ENCODE measurements around the gene OR52A5. TPM values are rescaled to one million over a fixed set of nuclear protein-coding genes. Genes with fewer than 3 reads are reported as not detected.

The OR52A5 gene
- total and polyA plus RNA-seq, 4 donors, result not detected

- ATAC-seq (ENCODE audit: insufficient read depth, low FRiP score) (no peak), DNase-seq (no peak)
- 62 to 82% methylated on average over 2 of the region's 2 CpGs for WGBS, 2 donors
- no peak overlapping the region for H3K4me3 ChIP-seq
- no peaks in the 10 kb centered on the region for H3K9me3 ChIP-seq (ENCODE audit: control insufficient read depth in 4 of 4, insufficient read depth in 3 of 4, low read length in 3 of 4)
- H3K27ac ChIP-seq (ENCODE audit: low read depth in 1 of 2, low read length in 1 of 2), result no peak overlapping the region
- TF ChIP-seq CTCF (IDR thresholded peaks at IDR 0.05; ENCODE audit: control extremely low read depth, extremely low read depth), result no peak
- H3K36me3 ChIP-seq (ENCODE audit: control insufficient read depth in 4 of 4, insufficient read depth in 4 of 4, low read length in 4 of 4), result no peaks in the 10 kb centered on the region
- H3K4me1 ChIP-seq (ENCODE audit: control insufficient read depth in 5 of 5, insufficient read depth in 5 of 5, low read length in 5 of 5), result no peaks in the 10 kb centered on the region
- H3K27me3 ChIP-seq (ENCODE audit: control insufficient read depth in 3 of 3, insufficient read depth in 3 of 3, low read length in 2 of 3), result no peaks in the 10 kb centered on the region
- H3K9ac ChIP-seq (ENCODE audit: insufficient read depth in 1 of 2, low read length in 2 of 2), result no peak overlapping the region
Observed at GRCh38 chr11:5081405-5081804, 56.8 kb downstream of the OR52A5 start.

Other genes starting within 250 kb of the OR52A5 start
- not detected for gene OR51A7, start 234.6 kb downstream of the OR52A5 start, total RNA-seq
- gene OR51A7, start 234.6 kb downstream of the OR52A5 start, polyA plus RNA-seq, result not detected
- gene OR51G2, start 219.0 kb downstream of the OR52A5 start, total RNA-seq, result not detected
- gene OR51G2, start 219.0 kb downstream of the OR52A5 start, polyA plus RNA-seq, result not detected
- not detected for gene OR51G1, start 214.0 kb downstream of the OR52A5 start, total RNA-seq
- gene OR51G1, start 214.0 kb downstream of the OR52A5 start, polyA plus RNA-seq, result not detected
- not detected for gene OR51A4, start 190.8 kb downstream of the OR52A5 start, total RNA-seq
- gene OR51A4, start 190.8 kb downstream of the OR52A5 start, polyA plus RNA-seq, result not detected
- gene OR51A2, start 182.6 kb downstream of the OR52A5 start, total RNA-seq, result not detected
- gene OR51A2, start 182.6 kb downstream of the OR52A5 start, polyA plus RNA-seq, result not detected
- gene OR51L1, start 143.5 kb downstream of the OR52A5 start, total RNA-seq, result not detected
- gene OR51L1, start 143.5 kb downstream of the OR52A5 start, polyA plus RNA-seq, result not detected
- gene OR52J3, start 91.8 kb downstream of the OR52A5 start, total RNA-seq, result not detected
- gene OR52J3, start 91.8 kb downstream of the OR52A5 start, polyA plus RNA-seq, result not detected
- gene OR52E2, start 78.7 kb downstream of the OR52A5 start, total RNA-seq, result not detected
- not detected for gene OR52E2, start 78.7 kb downstream of the OR52A5 start, polyA plus RNA-seq
- not detected for gene OR52E1, start 68.8 kb downstream of the OR52A5 start, total RNA-seq
- not detected for gene OR52E1, start 68.8 kb downstream of the OR52A5 start, polyA plus RNA-seq
- not detected for gene OR52A1, start 16.4 kb upstream of the OR52A5 start, total RNA-seq
- gene OR52A1, start 16.4 kb upstream of the OR52A5 start, polyA plus RNA-seq, result not detected
- not detected for gene OR51V1, start 62.3 kb upstream of the OR52A5 start, total RNA-seq
- gene OR51V1, start 62.3 kb upstream of the OR52A5 start, polyA plus RNA-seq, result not detected
- 1,000 to 10,000 TPM in 1 of 2 donors, 100 to 1,000 TPM in 1; 848 to 1,072 TPM for gene HBB, start 88.7 kb upstream of the OR52A5 start, total RNA-seq
- gene HBB, start 88.7 kb upstream of the OR52A5 start, polyA plus RNA-seq, result 100 to 1,000 TPM in 1 of 2 donors, 10 to 100 TPM in 1; 39.4 to 454 TPM
- 1 to 10 TPM in 1 of 2 donors, not detected in 1; 1.1 TPM for gene HBD, start 96.1 kb upstream of the OR52A5 start, total RNA-seq
- under 1 TPM; 0.24 to 0.66 TPM for gene HBD, start 96.1 kb upstream of the OR52A5 start, polyA plus RNA-seq
- 10 to 100 TPM in 1 of 2 donors, 1 to 10 TPM in 1; 1.6 to 60.9 TPM for gene HBG1, start 111.5 kb upstream of the OR52A5 start, total RNA-seq
- gene HBG1, start 111.5 kb upstream of the OR52A5 start, polyA plus RNA-seq, result under 1 TPM in 1 of 2 donors, not detected in 1; 0.56 TPM
- gene HBG2, start 116.4 kb upstream of the OR52A5 start, total RNA-seq, result over 10,000 TPM in 1 of 2 donors, 1 to 10 TPM in 1; 8.2 to 13,246 TPM
- gene HBG2, start 116.4 kb upstream of the OR52A5 start, polyA plus RNA-seq, result under 1 TPM; 0.31 to 1.00 TPM
- 10 to 100 TPM in 1 of 2 donors, 1 to 10 TPM in 1; 2.1 to 14.6 TPM for gene HBE1, start 131.6 kb upstream of the OR52A5 start, total RNA-seq
- gene HBE1, start 131.6 kb upstream of the OR52A5 start, polyA plus RNA-seq, result not detected
- 1 to 10 TPM in 1 of 2 donors, not detected in 1; 1.9 TPM for gene OR51B4, start 163.6 kb upstream of the OR52A5 start, total RNA-seq
- gene OR51B4, start 163.6 kb upstream of the OR52A5 start, polyA plus RNA-seq, result not detected
- 1 to 10 TPM in 1 of 2 donors, not detected in 1; 1.9 TPM for gene OR51B2, start 185.9 kb upstream of the OR52A5 start, total RNA-seq
- not detected for gene OR51B2, start 185.9 kb upstream of the OR52A5 start, polyA plus RNA-seq
- 1 to 10 TPM in 1 of 2 donors, under 1 TPM in 1; 0.52 to 4.2 TPM for gene OR51B5, start 205.2 kb upstream of the OR52A5 start, total RNA-seq
- gene OR51B5, start 205.2 kb upstream of the OR52A5 start, polyA plus RNA-seq, result under 1 TPM; 0.03 to 0.10 TPM
- not detected for gene OR51B6, start 213.2 kb upstream of the OR52A5 start, total RNA-seq
- not detected for gene OR51B6, start 213.2 kb upstream of the OR52A5 start, polyA plus RNA-seq
- not detected for gene OR51M1, start 245.5 kb upstream of the OR52A5 start, total RNA-seq
- not detected for gene OR51M1, start 245.5 kb upstream of the OR52A5 start, polyA plus RNA-seq